Skeletal muscle tissue (tissue), 4 donors: ENCODE measurements around the gene RALGPS1. TPM values are rescaled to one million over a fixed set of nuclear protein-coding genes. Genes with fewer than 3 reads are reported as not detected.

Experiments
- H3K27ac ChIP-seq: one replicate; pipeline ENCODE4 v1.7.0; 2013; ENCODE audit warnings: mild to moderate bottlenecking, low read depth, low read length, inconsistent platforms
- H3K27me3 ChIP-seq, 3 donors: one replicate each; pipeline ENCODE4 v1.7.0; 2013; ENCODE audit warnings: low read length in 3 of 3; ENCODE audit not compliant: control insufficient read depth in 3 of 3, insufficient read depth in 3 of 3
- H3K36me3 ChIP-seq, 3 donors: one replicate each; pipeline ENCODE4 v1.7.0; 2013; ENCODE audit warnings: low read length in 3 of 3; ENCODE audit not compliant: control insufficient read depth in 3 of 3, insufficient read depth in 3 of 3
- H3K4me1 ChIP-seq, 3 donors: one replicate each; pipeline ENCODE4 v1.7.0; 2013; ENCODE audit warnings: low read length in 3 of 3, mild to moderate bottlenecking in 3 of 3; ENCODE audit not compliant: control insufficient read depth in 3 of 3, insufficient read depth in 3 of 3
- H3K4me3 ChIP-seq, 3 donors: one replicate each; pipeline ENCODE4 v1.7.0; 2013; ENCODE audit warnings: low read length in 3 of 3
- H3K9ac ChIP-seq, 3 donors: one replicate each; pipeline ENCODE4 v1.7.0; 2013; ENCODE audit warnings: low read length in 3 of 3, mild to moderate bottlenecking in 3 of 3, moderate library complexity in 2 of 3, low read depth in 1 of 3
- H3K9me3 ChIP-seq, 3 donors: one replicate each; pipeline ENCODE4 v1.7.0; 2013; ENCODE audit warnings: low read length in 3 of 3; ENCODE audit not compliant: control insufficient read depth in 3 of 3
- total RNA-seq: library from RNA; depleted of rRNA; stranded (reverse); fragments of >200 nt; gene quantifications from one replicate; pipeline ENCODE4 v1.2.3, GENCODE V29; 2014
- donor health status: Osteomylitis.

Gene RALGPS1
- total RNA-seq, 1 donor from 2014 or later = 9.4 TPM

DNA sequence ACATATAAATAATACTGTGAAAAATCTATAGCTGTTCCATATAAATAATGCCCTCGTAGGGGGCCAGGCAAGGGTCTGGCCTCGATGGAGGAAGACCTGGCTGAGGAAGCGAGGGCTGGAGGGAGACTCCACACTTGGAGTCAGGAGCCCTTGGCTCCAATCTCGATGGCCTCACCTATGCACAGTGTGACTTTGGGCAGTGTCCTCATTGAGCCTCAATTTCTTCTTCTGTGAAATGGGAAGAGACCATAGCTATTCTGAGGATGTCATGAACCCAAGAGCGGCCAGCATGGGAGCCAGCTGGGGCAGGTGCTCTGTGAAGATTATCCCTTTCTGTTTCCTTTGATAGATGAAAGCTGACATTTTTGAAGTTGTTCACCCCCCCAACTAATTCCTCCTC lies 183.1 kb downstream of the RALGPS1 start:
- Histone ChIP-seq H3K9me3 (no peaks in the 10 kb centered on the region), H3K27me3 (no peaks in the 10 kb centered on the region), H3K4me1 (peaks cover 6 to 12% (median 7%) of the 10 kb centered on the region in 3 donors), H3K36me3 (peaks cover 8 to 32% (median 29%) of the 10 kb centered on the region in 3 donors), H3K27ac (no peak overlapping the region), H3K4me3 (no peak overlapping the region), H3K9ac (no peak overlapping the region)

DNA sequence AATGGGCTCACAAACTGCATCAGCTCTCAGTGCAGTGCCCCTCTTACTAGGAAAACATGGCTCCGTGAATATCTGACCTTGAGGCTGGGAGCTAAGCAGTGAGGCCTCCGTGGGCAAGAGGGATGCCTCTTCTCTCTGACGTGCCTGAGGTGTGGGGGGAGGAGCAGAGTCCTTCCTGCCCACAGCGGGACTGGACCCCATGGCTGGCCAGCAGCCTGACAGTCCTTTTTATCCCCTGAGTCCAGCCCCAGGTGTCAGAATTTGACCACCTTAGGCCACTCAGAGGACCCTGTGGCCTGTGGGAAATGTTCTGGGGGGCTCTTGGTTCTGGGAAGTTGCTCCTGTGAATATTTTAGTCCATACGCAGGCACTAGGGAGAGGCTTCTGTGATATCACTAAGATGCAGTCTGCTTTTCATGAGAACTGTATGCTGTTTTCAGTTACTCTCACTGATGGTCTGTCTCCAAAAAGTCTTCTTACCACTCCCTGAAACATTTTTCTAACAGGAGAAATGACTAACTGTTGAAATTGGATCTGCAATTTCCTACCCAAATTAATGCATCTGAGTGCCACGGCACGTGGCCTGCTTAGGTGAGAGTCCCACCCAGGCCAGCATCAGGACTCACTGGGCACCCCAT lies 184.5 kb downstream of the RALGPS1 start:
- Histone ChIP-seq H3K9me3 (no peaks in the 10 kb centered on the region), H3K27ac (no peak overlapping the region), H3K36me3 (peaks cover 0 to 25% (median 24%) of the 10 kb centered on the region in 3 donors), H3K4me3 (no peak overlapping the region), H3K4me1 (peaks cover 12 to 17% (median 17%) of the 10 kb centered on the region in 3 donors), H3K9ac (no peak overlapping the region), H3K27me3 (no peaks in the 10 kb centered on the region)

DNA sequence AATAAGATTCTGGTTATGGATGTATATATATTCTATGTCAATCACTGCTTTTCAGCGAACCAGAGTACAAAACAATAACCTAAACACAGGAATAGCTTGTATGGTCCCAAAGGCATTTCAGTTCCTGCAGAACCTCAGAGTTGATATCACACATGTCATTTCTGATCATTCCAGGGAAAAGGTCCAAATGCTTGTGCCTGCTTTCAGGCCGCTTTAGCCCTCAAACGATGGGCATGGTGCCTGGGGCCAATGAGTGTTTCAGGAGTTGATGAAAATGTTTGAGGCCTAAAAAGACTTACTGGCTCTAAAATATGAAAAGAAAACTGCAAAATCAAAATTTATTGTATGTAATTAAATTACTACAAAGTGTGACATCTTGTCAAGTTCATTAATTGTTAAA lies 185.1 kb downstream of the RALGPS1 start:
- Histone ChIP-seq H3K27me3 (no peaks in the 10 kb centered on the region), H3K4me1 (peaks cover 17 to 24% (median 23%) of the 10 kb centered on the region in 3 donors), H3K4me3 (no peak overlapping the region), H3K9me3 (no peaks in the 10 kb centered on the region), H3K9ac (no peak overlapping the region), H3K36me3 (peaks cover 0 to 28% (median 22%) of the 10 kb centered on the region in 3 donors), H3K27ac (no peak overlapping the region)

DNA sequence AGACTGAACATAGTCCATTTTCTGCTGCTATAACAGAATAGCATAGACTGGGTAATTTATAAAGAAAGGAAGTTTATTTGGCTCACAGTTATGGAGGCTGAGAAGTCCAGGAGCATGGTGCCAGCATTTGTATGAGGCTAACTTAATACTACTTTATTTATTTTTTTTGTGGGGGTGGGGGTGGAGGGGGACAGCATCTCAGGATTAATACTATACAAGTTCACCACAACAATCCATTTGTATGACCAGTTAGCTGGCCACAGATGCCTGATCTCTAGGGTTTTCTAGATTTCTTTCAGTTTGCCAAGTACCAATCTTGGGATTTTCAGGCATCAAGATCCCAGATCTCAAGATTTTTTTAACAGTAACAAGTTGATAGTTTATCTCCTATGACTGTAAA lies 187.6 kb downstream of the RALGPS1 start:
- Histone ChIP-seq H3K4me1 (peaks cover 19 to 24% (median 22%) of the 10 kb centered on the region in 3 donors), H3K9me3 (no peaks in the 10 kb centered on the region), H3K4me3 (no peak overlapping the region), H3K9ac (no peak overlapping the region), H3K27ac (no peak overlapping the region), H3K36me3 (peaks cover 16 to 44% (median 34%) of the 10 kb centered on the region in 3 donors), H3K27me3 (no peaks in the 10 kb centered on the region)

DNA sequence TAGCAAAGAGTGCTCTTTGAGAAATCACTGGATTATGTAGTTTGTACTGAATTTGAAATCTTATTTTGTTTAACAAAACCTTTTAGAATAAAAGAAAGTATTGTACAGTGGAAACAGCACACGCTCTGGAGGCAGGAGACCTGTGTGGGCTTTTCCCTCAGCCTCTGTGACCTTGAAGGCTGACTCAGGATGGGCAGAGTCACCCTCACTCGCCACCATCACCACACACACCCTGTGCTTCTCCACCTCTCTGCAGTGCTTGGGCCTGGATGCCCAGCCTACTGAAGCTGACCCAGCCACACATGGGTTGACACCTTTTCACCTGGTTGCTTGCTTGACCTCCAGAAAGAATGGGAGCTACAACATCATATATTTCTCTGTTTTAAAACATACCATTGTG lies 188.2 kb downstream of the RALGPS1 start:
- no peaks in the 10 kb centered on the region for H3K9me3 ChIP-seq
- no peak overlapping the region for H3K27ac ChIP-seq
- H3K36me3 ChIP-seq = peaks cover 17 to 47% (median 36%) of the 10 kb centered on the region in 3 donors
- no peak overlapping the region for H3K4me3 ChIP-seq
- H3K27me3 ChIP-seq = no peaks in the 10 kb centered on the region
- no peak overlapping the region for H3K9ac ChIP-seq
- peaks cover 24 to 30% (median 26%) of the 10 kb centered on the region in 3 donors for H3K4me1 ChIP-seq

DNA sequence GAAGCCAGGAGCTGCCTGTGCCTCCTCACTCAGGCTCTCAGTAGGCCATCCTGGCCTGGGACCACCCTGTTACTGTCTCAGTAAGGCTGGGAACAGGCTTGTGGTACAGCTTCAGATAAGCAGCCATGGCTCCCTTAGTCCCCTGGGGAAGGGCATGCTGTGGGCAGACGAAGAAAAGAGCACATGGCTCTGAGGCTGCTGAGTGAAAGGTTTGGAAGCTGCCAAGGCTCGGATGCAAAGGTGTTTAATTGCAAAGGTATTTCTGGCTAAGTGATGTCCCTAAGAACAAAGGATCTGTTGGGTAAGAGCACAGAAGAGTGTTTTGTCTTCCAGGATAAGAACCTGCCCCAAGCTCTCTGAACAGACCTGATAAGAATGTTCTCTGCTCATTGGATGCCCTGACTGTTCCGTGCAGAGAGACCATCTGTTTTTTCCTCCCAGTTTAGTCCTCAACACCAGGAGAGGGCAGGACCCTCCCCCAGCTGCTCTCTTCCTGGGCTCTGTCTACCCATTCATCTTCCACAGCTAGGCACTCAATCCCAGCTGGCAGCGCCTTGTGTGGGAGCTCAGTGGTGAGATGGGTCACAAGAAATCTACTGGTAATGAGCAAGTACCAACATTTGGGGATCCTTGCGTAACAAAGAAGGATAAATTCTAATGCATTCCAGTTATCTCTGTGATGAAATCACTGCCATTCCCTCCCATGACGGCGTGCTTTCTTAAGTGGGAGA lies 190.2 kb downstream of the RALGPS1 start:
- H3K4me3 ChIP-seq = no peak overlapping the region
- H3K36me3 ChIP-seq = peaks cover 25 to 52% (median 40%) of the 10 kb centered on the region in 3 donors
- no peaks in the 10 kb centered on the region for H3K27me3 ChIP-seq
- H3K9ac ChIP-seq = peak overlapping the region in 1 of 3 donors; percentile 34
- peaks cover 38 to 46% (median 43%) of the 10 kb centered on the region in 3 donors for H3K4me1 ChIP-seq
- H3K27ac ChIP-seq = no peak overlapping the region
- no peaks in the 10 kb centered on the region for H3K9me3 ChIP-seq

DNA sequence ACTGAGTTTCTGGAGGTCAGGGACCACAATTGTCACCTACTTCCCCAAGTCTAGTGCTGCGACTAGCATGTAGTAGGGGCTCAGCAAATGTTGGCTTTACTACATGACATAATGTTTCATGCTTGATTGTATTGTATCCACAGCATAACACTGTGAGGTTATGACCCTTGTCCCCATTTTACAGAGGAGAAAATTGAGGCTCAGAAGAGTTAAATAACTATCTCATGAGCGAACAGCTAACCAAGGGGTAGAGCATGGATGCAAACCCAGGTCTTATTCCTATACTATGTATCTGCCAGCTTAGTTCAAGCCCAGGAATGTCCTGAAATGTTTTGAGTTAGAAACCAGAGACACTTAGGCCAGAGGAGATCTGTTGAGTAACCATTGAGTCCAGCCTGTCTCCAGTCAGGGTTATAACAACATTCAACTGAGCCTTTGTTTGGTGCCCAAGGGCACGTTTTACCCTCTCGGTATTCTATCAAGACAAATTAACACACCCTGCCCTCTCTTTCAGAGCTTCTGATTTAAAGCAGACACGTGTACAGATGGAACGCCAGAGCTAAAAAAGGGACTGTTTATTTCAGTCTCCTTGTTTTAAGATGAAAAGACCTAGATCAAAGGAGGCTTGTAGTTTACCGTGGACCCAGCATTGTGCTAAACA lies 191.4 kb downstream of the RALGPS1 start:
- Histone ChIP-seq H3K9me3 (no peaks in the 10 kb centered on the region), H3K9ac (no peak overlapping the region), H3K27ac (no peak overlapping the region), H3K36me3 (peaks cover 25 to 51% (median 36%) of the 10 kb centered on the region in 3 donors), H3K4me1 (peaks cover 40 to 51% (median 44%) of the 10 kb centered on the region in 3 donors), H3K27me3 (no peaks in the 10 kb centered on the region), H3K4me3 (no peak overlapping the region)

DNA sequence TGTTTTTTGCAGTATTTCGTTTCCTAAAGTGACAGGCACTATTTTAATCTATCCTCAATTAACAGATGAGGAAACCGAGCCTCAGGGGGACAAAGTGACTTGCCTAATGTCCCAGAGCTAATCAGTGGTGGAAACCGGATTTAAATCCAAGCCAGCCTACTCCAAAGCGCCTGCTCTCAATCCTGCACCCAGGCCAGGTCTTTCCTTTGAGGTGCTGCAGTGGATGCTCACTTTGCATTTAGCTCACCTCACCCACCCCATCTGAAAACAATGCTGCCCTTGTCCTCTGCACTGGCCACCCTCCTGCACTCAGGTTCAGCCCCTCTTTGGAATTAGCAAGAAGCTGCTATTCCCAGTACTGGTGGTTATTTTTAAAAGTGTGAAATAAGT lies 191.9 kb downstream of the RALGPS1 start:
- Histone ChIP-seq H3K4me1 (peaks cover 44 to 55% (median 48%) of the 10 kb centered on the region in 3 donors), H3K27ac (no peak overlapping the region), H3K36me3 (peaks cover 25 to 49% (median 32%) of the 10 kb centered on the region in 3 donors), H3K9ac (no peak overlapping the region), H3K9me3 (no peaks in the 10 kb centered on the region), H3K4me3 (no peak overlapping the region), H3K27me3 (no peaks in the 10 kb centered on the region)

DNA sequence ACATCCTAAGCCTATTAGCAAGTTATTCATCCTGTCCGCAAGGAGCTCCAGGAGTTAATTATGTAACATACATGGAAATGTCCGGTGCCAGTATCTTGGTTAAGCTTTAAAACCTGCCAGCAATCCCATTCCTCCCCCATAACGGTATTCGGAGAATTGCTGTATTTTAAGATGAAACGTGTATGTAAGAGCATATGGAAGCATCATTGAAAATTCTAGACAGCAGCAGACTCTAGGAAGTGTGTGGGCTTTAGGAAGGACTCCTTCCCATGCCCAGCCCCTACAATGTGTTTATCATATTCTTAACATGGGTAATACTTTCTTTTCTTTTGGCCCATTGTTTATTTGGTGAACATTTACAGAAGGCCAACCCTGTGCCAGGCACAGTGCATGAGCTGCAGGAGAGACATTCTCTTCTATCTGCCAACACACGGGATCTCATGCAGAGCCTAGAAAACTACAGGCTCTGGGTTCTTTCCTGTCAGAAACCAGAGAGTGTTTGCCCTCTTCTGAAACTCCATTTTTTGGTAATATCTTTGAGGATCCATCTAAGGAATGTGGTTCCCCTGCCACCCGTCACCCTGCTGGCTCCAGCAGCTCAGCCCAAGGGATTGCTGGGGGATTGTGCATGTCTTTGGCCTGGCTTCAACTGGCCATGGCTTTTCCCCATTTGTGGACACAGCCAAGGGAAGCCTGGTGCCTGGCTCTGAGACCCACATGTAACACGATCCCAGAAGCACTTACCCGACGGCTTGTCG lies 192.8 kb downstream of the RALGPS1 start:
- Histone ChIP-seq H3K27me3 (no peaks in the 10 kb centered on the region), H3K9ac (no peak overlapping the region), H3K4me1 (peaks cover 52 to 59% (median 55%) of the 10 kb centered on the region in 3 donors), H3K9me3 (no peaks in the 10 kb centered on the region), H3K36me3 (peaks cover 25 to 48% (median 32%) of the 10 kb centered on the region in 3 donors), H3K4me3 (no peak overlapping the region), H3K27ac (no peak overlapping the region)
